CD4-positive, alpha-beta T cell treated with Interleukin-4 for 4 hours (primary cell): ENCODE data around the gene VSIR.

Experiments
- DNase-seq: peaks from one replicate; pipeline ENCODE4 v3.0.0-alpha.2; 2020

VSIR gene

DNA sequence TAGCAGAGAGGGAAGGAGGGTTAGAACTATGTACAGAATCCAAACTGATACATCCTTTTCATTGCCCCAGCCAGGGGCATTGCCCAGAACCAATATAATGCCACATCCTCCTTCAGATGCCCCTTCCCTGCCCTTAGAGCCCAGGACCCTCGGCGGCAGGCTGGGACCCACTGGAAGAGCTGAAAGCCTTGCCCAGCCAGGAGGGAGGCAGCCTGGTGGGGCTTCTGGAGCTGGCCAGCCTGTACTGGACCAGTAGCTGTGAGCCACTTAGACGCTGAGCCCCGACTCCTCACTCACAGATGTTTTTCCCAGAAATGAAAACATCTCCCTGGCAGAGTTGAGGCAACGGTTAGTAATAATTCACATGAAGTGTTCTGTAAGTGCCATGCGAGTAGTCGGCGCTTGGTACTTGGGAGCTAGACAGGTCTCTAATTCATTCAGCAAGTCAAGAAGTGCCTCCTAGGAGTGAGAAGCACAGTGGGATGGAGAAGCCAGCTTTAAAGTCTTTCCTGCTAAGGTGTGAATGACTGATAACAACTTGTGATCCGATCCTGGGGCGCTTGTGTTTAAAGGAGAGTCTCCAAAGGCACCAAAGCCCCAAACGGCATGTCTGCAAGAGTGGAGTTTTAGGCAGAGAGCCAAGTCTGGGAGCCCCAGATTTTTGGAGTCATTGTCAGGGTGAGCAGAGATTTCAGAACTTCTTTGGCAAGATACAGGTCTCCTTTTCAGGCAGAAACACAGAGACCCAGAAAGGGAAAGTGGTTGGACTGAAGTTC lies 9.8 kb downstream of the VSIR start:
- no peak for DNase-seq

DNA sequence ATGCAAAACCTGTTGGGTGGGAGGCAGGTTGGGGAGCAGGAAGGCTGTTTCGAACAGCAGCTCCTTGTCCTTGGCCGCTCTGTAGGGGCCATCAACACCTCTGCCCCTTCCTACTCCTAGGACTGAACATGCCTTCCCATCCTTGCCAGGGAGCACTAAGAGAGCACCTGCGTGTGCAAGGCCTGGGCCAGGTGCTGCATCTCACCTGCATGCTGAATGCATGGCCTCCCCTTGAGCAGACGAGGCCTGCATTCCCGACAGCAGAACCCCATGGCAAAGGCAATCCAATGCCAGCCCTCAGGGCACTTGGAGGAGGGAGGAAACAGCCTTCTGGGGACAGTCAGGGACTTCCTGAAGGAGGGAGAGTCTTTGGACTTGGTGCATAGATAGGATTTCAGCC lies 11.0 kb downstream of the VSIR start:
- DNase-seq = no peak

DNA sequence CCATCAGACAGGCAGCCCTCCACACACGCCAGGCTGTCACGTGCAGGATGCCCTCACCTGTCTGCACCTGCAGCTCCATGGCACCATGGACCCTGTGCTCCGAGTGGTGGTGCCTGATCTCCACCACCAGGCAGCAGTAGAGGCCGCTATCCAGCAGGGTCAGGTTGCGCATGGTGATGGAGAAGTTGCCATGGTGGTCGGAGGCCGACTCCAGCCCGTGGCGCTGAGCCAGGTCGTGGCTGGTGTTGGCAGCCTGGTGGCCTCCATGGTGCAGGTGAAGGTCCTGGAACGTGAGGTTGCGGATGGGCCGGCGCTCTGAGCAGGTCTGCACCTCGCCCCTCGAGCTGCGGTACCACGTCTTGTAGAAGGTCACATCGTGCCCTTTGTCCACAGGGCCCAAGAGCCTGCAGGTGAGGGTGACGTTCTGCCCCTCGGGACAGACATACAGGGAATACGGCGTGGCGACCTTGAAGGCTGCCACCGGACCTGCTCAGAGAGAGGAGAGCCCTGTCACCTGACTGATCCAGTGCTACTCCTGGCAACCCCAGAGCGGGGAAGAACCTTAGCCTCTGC lies 11.7 kb downstream of the VSIR start:
- DNase-seq = no peak

DNA sequence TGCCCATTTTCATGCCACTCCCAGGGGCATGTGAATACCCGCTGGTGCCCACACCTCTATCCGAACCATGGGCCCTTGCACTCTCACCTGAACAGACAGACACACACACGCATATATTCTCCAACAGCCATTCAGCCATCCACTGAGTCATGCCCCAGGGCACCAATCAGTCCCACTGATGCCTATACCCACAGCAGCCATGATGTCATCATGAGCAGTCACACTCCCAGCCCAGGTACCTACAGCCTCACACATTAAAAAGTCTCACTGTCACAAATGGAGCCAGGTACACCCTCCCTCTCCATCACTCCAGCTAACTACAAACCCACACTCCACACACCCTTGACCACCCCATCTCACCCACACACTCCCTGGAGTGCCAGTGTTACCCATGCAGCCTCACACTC lies 12.2 kb downstream of the VSIR start:
- DNase-seq = peak; percentile 71

GRCh38 chr10:71757399-71757922 lies 15.9 kb downstream of the VSIR start:
- DNase-seq = no peak

DNA sequence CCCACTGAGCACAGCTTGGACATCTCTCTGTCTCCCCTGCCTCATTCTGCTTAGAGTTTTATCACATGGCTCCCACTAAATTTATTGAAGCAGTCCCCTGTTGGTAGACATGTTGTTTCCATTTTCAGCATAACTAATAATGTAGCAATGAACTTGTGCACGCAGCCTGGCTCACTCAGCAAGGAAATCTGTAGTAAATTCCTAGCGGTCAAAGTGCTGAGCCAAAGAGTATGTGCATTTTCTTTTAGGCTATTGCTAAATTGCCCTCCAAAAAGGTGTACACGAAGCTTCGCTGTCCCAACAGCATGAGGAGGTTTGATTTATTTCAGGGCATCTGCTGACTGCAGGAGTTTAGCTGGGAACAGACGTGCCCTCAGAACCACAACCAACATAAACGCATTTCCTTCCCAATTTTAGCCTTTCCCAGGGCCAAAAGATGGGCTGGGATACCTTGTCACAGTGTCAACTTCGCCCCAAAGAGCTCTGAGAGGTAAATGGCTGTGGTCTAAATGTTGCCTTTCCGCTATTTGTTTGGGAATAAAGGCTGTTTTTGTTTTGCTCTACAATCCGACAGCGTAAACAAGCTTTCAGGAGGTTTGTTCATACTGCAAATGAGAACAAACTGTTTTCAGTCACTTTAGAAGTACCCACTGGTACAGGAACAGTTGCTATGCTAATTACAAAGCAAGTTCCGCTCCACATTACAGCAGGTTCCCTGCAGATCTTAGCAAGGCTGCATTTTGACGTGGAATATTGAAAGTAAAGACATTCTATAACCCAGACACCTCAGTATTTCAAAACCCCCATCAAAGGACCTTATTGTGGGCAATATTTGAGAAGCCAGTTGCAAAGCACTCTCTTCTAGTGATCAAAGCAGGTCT lies 16.8 kb downstream of the VSIR start:
- peak; percentile 49 for DNase-seq

GRCh38 chr10:71755179-71755879 lies 18.0 kb downstream of the VSIR start:
- no peak for DNase-seq

DNA sequence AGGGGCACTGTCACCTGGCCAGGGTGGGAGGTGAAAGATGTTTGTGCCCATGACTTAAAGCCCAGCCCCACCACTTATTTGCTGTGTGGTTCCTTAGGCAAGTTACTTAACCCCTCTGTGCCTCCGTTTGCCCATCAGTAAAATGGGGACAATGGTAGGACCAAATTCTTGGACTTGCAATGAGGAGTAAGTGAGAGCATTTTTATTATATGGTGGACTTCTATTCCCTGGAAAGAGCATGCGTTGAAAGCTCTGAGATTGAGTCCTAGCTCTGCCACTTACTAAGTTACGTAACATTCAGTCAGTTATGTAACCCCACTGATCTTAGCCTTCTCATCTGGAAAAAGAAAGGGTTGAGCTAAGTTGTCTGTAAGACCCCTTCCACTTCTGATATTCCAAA lies 18.8 kb downstream of the VSIR start:
- DNase-seq = no peak

GRCh38 chr10:71753960-71754505 lies 19.3 kb downstream of the VSIR start:
- DNase-seq = no peak

DNA sequence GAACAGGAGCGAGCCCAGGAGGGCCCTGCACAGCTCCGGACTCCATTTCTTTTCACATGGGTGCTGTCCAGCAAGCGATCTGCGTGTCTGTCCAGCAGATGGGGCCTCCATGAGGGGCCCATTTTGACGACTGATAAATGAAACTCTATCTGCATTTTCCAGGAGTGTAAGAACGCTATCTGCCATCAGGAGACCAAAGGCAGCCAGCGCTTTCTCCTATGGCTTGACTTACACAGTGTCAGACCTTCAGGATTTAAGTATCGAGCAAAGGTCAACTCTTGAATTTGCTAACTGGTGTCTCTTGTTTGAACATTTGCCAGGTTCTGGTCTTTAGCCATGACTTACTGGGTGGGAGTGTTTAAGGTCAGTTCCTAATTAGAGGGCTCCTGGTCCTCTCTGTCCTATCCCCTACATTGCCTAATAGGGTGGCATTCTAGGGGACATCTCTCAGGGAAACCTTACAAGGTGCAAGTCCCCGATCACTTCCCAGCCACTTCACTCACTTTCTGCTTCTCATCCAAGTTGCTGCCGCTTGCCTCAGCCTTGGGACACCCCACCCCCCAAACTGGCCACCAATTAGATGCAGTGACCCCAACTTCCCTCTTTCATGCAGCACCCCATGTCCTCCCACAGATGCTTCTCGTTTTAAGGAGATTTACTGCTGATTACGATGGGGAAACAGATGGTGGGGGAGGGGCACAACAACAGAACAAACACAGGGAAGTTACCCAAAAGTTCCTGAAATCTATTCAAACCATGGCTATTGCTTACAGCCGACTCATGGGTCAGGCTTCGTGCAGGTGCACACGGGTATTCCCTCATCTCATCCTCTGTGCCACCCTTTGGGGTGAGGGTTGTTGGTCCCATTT lies 20.0 kb downstream of the VSIR start:
- peak; percentile 34 for DNase-seq

- DNase-seq = no peak
Measured at GRCh38 chr10:71752391-71753090, 20.8 kb downstream of the VSIR start.

DNA sequence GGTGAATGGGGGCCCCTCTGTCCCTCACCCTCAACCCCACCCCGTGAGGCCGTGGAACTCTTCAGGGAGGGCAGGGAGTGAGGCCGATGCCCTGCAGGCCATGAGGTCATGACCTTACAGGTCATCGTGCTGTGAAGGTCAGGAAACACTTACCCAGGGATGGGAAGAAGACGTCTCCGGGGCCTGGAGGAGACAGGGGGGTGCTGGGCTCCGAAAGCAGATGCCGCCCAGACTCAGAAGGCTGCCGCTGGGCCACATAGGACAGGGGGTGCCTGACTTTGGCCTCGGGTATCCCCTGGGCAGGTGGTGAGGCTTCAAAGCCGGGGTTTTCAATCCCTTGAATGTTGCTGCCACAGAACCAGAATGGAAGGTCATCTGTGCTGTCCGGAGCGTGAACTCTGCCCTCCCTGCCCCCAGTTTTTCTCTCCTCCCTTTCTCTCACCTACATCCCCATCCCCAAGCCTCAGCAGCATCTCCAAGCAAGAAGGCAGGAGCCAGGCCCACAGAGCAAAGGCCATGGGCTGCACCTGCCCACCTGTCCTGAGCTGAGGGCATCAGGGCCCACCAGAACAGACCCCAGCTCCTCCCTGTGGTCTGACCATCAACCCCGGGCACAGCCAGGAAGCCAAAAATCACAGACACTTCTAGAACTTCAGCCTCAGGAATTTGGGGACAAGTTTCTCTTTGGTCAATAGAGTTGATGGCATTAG lies 21.6 kb downstream of the VSIR start:
- DNase-seq = no peak

DNA sequence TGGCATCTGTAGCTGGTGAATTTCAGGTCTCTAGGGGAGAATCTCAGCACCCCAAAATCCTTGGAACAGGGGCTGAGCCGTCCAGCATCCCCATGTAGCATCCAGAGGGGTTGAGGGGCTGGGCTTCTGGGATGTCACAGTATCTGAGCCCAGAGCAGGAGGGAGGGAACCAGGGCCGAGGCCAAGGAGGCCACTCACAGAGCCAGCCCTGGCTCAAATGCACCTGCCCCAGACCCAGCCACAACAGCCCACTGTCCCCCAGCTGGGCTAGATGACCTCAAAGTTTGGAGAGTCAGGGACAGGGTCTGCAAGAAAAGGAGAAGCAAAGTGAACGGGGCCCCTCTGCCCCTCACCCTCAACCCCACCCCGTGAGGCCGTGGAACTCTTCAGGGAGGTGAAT lies 22.3 kb downstream of the VSIR start:
- no peak for DNase-seq

- DNase-seq = no peak
Measured at GRCh38 chr10:71750124-71750841, 23.0 kb downstream of the VSIR start.

DNA sequence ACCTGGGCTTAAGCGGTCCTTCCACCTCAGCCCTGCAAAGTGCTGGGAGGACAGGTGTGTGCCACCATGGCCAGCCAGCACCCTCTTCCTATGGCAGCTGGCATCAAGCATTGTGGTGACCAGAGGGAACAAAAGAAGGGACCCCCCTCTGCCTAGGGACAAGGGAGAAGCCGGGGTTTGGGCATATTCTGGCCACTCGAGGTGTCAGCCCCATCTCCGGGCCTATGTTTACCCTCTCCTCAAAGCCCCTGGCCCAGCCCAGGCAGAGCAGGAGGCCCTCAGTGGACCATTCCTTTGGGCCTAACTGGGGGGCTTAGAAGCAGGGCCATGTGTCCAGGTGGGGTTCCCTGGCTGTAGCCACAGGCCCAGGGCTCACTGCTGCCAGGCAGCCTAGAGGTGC lies 23.9 kb downstream of the VSIR start:
- DNase-seq = no peak

DNA sequence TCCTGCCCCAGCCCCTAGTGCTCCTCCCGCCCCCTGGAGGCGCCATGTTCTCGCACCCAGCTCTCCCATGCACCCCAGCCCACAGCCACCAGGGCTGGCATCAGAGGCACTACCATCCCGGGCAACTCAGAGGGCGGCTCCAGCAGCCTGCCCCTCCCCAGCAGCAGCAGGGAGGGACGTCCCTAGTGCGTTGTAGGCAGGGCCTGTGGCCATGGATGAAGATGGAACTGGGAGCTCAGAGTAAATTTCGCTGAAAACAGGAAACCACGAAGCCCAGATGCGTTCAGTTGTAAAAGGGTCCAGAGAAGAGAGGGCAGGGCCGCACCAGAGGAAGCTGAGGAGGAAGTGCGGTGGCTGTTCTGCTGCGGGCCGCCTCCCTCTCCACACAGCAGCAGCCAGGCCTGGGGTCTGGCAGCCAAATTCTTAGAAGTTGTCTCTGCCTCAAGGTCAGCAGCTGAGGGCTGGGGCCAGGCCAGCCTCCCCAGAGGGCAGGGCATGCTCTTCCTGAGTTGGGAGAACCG lies 24.6 kb downstream of the VSIR start:
- peak; percentile 85 for DNase-seq

GRCh38 chr10:71747551-71748523 lies 25.5 kb downstream of the VSIR start:
- no peak for DNase-seq

DNA sequence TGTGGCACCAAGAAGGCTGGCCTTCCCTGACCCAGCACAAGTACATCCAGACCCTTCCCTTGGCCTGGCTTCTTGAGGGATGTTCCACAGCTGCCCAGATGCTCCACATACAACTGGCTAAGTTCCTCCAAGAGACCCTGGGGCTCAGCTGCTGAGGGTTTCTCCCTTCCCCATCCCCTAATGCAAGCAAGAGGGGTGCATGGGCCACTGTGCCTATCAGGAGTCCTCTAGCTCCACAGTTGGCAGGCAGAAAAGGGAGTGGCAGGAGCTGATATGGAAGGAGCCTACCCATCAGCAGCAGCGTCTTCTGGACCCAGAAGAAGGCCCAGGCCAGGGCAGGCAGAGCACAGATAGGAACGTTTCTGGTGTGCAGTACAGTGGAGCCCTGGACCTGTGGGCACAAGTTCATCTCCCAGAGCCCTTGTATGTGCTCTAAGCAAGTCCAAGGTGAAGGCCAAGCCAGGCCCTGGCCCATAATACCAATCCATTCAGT lies 26.2 kb downstream of the VSIR start:
- no peak for DNase-seq
